Measurements from ENCODE around the gene GCK.

The GCK gene

DNA sequence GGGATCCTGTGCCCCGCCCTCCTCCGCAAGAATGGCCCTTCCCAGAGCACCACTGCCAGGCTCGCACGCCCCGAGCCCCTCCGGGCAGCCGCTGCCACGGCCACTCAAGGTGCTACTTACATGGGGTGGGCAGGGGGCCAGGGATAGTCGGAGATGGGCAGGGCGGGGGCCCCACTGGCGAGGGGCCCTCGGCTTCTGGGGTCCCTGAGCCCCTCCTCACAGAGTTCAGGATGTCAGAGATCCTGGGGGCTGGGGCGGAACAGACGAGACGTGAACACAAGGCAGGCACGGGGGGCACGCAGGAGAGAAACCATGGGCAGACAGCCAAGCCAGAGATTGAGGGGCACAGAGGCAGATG is 37.1 kb upstream of the GCK start:
- ATAC-seq, result no peak
- TF ChIP-seq SNAI2 (CRISPR knock-in tag; IDR thresholded peaks at IDR 0.05) (no peak), ZFP3 (CRISPR knock-in tag; IDR thresholded peaks at IDR 0.05) (no peak), ESRRG (CRISPR knock-in tag; IDR thresholded peaks at IDR 0.05) (no peak), ZNF70 (CRISPR knock-in tag; IDR thresholded peaks at IDR 0.05) (no peak), ZNF565 (CRISPR knock-in tag; conservative IDR thresholded peaks at IDR 0.05; ENCODE audit: low read depth) (no peak), ZNF8 (CRISPR knock-in tag; IDR thresholded peaks at IDR 0.05) (no peak), ISL1 (CRISPR knock-in tag; IDR thresholded peaks at IDR 0.05) (no peak)
- TF ChIP-seq, protein P1, sequence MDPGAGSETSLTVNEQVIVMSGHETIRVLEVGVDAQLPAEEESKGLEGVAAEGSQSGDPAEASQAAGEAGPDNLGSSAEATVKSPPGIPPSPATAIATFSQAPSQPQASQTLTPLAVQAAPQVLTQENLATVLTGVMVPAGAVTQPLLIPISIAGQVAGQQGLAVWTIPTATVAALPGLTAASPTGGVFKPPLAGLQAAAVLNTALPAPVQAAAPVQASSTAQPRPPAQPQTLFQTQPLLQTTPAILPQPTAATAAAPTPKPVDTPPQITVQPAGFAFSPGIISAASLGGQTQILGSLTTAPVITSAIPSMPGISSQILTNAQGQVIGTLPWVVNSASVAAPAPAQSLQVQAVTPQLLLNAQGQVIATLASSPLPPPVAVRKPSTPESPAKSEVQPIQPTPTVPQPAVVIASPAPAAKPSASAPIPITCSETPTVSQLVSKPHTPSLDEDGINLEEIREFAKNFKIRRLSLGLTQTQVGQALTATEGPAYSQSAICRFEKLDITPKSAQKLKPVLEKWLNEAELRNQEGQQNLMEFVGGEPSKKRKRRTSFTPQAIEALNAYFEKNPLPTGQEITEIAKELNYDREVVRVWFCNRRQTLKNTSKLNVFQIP (CRISPR knock-in tag; IDR thresholded peaks at IDR 0.05; ENCODE audit: borderline replicate concordance, low read depth), result no peak
- TF ChIP-seq, protein P2, sequence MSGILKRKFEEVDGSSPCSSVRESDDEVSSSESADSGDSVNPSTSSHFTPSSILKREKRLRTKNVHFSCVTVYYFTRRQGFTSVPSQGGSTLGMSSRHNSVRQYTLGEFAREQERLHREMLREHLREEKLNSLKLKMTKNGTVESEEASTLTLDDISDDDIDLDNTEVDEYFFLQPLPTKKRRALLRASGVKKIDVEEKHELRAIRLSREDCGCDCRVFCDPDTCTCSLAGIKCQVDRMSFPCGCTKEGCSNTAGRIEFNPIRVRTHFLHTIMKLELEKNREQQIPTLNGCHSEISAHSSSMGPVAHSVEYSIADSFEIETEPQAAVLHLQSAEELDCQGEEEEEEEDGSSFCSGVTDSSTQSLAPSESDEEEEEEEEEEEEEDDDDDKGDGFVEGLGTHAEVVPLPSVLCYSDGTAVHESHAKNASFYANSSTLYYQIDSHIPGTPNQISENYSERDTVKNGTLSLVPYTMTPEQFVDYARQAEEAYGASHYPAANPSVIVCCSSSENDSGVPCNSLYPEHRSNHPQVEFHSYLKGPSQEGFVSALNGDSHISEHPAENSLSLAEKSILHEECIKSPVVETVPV (CRISPR knock-in tag; IDR thresholded peaks at IDR 0.05), result no peak
- TF ChIP-seq, protein P3, sequence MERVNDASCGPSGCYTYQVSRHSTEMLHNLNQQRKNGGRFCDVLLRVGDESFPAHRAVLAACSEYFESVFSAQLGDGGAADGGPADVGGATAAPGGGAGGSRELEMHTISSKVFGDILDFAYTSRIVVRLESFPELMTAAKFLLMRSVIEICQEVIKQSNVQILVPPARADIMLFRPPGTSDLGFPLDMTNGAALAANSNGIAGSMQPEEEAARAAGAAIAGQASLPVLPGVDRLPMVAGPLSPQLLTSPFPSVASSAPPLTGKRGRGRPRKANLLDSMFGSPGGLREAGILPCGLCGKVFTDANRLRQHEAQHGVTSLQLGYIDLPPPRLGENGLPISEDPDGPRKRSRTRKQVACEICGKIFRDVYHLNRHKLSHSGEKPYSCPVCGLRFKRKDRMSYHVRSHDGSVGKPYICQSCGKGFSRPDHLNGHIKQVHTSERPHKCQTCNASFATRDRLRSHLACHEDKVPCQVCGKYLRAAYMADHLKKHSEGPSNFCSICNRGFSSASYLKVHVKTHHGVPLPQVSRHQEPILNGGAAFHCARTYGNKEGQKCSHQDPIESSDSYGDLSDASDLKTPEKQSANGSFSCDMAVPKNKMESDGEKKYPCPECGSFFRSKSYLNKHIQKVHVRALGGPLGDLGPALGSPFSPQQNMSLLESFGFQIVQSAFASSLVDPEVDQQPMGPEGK (CRISPR knock-in tag; IDR thresholded peaks at IDR 0.05; ENCODE audit: borderline replicate concordance), result no peak

DNA sequence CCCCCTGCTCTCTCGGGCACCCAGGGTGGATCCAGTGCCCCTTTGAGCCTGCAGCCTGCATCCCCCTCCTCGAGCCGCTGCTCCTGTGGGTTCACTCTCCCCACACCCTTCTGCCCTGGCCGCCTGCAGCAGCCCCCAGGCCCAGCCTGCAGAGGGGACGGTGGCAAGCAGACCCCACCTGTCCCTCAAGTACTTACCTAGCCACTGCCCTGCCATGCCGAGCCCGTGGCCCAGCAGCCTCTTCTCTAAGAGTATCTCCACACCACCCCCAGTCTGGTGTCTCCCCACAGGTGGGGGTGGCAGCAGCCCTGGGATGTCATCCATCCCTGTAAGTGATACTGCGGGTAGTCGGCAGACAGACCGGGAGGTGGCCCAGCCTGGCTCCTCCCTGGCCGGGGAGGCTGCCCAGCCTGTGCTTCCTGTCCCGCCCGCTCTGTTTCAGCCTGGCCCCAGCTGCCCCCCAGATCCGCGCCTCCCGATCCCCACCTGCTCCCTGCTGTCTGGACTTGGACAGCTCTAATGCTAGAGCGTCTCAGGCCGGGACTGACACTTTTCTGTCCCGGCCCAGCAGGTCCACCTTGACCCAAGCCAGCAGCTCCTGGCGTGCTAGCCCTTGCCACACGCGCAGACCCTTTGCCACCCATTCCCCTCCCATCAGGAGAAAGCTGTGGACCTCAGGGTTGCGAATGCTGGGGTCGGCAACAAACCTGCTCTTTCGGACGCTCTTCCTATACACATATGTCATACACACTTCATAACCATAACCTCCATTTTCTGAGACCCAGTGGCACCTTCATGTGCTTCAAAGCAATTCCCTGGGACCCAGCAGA is 36.5 kb upstream of the GCK start:
- ATAC-seq, result no peak; the same call in 2 of the 3 replicates
- TF ChIP-seq PPARA (CRISPR knock-in tag; IDR thresholded peaks at IDR 0.05; ENCODE audit: borderline replicate concordance) (no peak), ISL1 (CRISPR knock-in tag; IDR thresholded peaks at IDR 0.05) (no peak), GLIS3 (CRISPR knock-in tag; IDR thresholded peaks at IDR 0.05) (no peak), ZFP30 (CRISPR knock-in tag; IDR thresholded peaks at IDR 0.05) (no peak), RARB (CRISPR knock-in tag; IDR thresholded peaks at IDR 0.05) (no peak), ZNF8 (CRISPR knock-in tag; IDR thresholded peaks at IDR 0.05) (no peak), BACH2 (CRISPR knock-in tag; IDR thresholded peaks at IDR 0.05; ENCODE audit: borderline replicate concordance) (no peak), SNAI2 (CRISPR knock-in tag; IDR thresholded peaks at IDR 0.05) (no peak), ESRRG (CRISPR knock-in tag; IDR thresholded peaks at IDR 0.05) (no peak), ZNF70 (CRISPR knock-in tag; IDR thresholded peaks at IDR 0.05) (no peak), ZC3H10 (CRISPR knock-in tag; IDR thresholded peaks at IDR 0.05) (no peak)
- TF ChIP-seq, protein P4, sequence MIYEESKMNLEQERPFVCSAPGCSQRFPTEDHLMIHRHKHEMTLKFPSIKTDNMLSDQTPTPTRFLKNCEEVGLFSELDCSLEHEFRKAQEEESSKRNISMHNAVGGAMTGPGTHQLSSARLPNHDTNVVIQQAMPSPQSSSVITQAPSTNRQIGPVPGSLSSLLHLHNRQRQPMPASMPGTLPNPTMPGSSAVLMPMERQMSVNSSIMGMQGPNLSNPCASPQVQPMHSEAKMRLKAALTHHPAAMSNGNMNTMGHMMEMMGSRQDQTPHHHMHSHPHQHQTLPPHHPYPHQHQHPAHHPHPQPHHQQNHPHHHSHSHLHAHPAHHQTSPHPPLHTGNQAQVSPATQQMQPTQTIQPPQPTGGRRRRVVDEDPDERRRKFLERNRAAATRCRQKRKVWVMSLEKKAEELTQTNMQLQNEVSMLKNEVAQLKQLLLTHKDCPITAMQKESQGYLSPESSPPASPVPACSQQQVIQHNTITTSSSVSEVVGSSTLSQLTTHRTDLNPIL (CRISPR knock-in tag; IDR thresholded peaks at IDR 0.05; ENCODE audit: low read depth), result no peak
- TF ChIP-seq, protein P5, sequence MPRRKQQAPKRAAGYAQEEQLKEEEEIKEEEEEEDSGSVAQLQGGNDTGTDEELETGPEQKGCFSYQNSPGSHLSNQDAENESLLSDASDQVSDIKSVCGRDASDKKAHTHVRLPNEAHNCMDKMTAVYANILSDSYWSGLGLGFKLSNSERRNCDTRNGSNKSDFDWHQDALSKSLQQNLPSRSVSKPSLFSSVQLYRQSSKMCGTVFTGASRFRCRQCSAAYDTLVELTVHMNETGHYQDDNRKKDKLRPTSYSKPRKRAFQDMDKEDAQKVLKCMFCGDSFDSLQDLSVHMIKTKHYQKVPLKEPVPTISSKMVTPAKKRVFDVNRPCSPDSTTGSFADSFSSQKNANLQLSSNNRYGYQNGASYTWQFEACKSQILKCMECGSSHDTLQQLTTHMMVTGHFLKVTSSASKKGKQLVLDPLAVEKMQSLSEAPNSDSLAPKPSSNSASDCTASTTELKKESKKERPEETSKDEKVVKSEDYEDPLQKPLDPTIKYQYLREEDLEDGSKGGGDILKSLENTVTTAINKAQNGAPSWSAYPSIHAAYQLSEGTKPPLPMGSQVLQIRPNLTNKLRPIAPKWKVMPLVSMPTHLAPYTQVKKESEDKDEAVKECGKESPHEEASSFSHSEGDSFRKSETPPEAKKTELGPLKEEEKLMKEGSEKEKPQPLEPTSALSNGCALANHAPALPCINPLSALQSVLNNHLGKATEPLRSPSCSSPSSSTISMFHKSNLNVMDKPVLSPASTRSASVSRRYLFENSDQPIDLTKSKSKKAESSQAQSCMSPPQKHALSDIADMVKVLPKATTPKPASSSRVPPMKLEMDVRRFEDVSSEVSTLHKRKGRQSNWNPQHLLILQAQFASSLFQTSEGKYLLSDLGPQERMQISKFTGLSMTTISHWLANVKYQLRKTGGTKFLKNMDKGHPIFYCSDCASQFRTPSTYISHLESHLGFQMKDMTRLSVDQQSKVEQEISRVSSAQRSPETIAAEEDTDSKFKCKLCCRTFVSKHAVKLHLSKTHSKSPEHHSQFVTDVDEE (CRISPR knock-in tag; IDR thresholded peaks at IDR 0.05), result no peak
- TF ChIP-seq, protein P2 (CRISPR knock-in tag; IDR thresholded peaks at IDR 0.05), result no peak
- TF ChIP-seq, protein P3 (CRISPR knock-in tag; IDR thresholded peaks at IDR 0.05; ENCODE audit: borderline replicate concordance), result no peak
